ENCODE data around the gene NACC1.
A peak's percentile ranks its signal among the peaks of the same experiment; 100 is the strongest.
"Not testable (repeated sequence)": the region's sequence is repeated elsewhere in the genome, so short reads cannot be mapped to it uniquely, and the experiment has no call there.

The NACC1 gene

DNA sequence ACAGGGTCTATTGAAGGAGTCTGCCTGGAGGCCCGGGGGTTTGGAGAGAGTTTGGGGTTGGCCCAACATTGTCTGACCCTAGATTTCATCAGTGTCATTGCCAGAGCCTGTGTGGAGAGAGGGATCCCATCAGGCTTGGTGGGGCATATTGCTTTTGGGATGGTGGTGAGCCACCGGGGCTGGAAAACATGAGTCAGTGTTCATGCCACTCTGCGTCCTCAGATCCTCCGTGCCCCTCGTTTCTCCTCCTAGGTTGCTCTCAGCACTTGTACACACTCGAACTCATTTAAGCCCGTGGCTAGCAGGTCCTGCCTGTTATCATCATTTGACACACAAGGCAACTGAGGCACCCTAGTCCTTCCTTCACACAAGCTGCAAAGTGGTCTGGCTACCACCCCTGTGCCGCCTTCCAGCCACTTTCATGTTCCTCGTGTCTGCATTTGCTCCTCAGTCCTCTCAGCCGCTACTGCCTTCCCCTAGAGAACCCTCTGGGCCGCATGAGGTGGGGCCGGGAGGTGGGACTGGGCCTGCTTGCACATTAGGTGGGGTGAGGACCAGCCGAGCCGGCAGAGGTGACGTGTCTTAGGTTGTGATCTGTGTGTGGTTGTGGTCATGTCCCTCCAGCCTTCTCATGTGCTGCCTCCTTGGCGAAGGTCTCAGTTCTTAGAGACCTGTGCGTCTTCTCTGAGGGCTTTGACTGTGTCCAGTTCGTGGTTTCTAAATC lies 3.6 kb downstream of the NACC1 start:
- DNase-seq, result no peak

- DNase-seq, result peak; percentile 32
These were observed 4.3 kb downstream of the NACC1 start for GRCh38 chr19:13122275-13122878.

DNA sequence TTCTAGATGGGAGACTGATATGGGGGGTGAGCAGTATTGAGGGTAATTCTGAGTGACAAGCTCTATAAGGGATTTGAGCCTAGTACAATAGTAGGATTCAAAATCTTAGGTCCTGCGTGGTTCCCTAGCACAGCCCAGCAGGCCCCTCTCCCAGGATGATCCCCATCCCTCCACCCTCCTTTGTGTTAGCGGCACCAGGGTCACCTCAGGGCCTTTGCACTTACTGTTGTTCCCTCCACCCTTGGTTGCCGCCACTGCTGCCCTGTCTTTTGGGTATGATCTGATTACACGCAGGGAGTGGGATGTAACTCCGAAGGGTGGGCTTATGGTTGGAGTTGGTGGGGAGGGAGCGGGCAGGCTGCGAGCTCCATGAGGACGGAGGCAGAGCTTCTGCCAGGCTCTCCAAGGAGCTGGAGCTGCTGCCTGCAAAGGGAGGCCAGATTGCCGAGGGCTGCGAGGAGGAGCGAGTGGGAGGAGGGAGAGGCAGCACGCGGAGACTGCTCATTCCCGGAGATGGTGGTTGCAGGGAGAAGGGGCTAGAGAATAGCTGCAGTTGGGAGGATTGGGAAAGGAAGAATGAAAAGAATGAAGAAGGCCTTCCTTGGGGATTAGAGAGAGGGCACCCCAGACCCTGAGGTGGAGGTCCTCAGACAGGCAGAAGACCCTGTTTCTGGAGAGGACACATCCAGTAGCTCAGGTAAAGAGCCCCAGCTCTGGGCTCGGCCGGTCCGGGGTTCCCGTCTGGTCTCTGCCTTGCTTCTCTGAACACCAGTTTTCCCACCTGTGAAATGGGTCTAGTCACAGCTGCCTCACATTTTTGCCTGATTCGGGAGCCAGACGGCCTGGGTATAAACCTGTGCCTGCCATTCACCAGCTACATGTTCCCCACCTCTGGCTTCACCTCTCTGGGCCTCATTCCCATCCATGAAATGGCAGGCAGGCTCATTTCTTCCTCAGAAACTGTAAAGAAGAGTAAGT lies 5.2 kb downstream of the NACC1 start:
- peak; percentile 35 for DNase-seq

DNA sequence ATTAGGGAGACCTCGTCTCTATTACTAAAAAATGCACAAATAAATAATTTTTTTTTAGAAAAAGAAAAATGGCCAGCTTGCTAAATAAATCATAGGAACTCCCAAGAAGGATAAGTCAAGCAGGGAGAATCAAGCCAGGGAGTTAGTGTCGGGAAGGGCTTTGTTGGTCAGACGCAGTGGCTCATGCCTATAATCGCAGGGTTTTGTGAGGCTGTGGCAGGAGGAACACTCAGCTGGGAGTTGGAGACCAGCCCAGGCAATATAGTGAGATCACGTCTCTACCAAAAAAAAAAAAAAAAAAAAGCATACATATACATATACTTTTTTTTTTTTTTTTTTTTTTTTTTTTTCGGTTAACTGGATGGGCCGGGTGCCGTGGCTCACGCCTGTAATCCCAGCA lies 9.0 kb downstream of the NACC1 start:
- DNase-seq, result no peak

- peak; percentile 61 for DNase-seq
These were observed 9.9 kb downstream of the NACC1 start for GRCh38 chr19:13127811-13128575.

- DNase-seq, result no peak
These were observed 10.5 kb downstream of the NACC1 start for GRCh38 chr19:13128583-13128982.

DNA sequence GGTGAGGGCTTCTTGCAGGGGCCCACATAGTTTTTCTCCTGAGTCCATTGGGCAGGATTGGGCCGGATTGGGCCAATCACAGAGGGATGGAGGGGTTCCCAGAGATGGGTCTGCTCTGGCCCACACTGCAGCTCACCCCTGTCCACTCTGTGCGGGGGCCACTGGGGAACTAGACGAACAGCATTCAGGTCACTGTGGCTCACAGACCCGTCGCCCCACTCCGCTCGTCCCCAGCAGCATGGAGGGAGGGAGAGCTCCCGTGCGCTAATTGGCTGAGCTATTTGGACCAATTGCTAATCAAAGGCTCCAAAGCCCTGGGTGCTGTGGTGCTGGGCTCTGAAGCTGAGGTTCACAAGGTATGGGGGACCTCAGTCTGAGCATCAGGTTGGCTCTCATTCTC lies 11.3 kb downstream of the NACC1 start:
- DNase-seq, result no peak

GRCh38 chr19:13130886-13131490 lies 12.9 kb downstream of the NACC1 start:
- no peak for DNase-seq

DNA sequence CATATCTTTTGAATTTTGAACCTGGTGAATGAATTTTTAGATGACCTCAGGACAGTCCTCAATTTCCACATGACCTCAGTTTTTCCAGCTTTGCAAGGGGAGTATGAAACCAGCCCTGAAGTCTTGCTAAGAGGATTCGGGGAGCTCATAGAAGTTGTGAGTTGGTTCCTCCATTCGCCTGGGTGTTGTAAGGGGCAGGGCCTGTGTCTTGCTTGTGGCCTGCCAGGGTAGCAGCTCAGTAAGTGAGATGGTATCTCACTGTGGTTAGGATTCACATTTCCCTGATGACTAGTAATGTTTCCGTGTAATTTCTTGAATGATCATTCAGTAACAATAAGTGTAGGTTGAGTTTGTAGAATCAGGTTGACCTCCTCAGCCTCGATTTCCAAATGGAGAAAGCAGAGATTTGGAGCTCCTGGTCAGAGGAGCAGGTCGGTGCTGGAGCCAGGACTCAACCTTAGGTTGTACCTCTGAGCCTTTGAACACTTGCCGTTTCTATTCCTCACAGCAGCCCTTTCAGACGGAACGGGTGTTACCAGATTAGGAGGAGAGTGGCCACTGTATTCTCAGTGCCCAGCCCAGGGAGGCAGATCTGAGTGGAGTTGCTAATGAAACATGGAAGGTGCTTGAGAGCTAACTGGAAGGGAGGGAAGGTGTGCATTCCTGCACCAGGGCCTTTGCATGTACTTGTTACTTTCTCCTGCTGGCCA lies 14.6 kb downstream of the NACC1 start:
- no peak for DNase-seq

DNA sequence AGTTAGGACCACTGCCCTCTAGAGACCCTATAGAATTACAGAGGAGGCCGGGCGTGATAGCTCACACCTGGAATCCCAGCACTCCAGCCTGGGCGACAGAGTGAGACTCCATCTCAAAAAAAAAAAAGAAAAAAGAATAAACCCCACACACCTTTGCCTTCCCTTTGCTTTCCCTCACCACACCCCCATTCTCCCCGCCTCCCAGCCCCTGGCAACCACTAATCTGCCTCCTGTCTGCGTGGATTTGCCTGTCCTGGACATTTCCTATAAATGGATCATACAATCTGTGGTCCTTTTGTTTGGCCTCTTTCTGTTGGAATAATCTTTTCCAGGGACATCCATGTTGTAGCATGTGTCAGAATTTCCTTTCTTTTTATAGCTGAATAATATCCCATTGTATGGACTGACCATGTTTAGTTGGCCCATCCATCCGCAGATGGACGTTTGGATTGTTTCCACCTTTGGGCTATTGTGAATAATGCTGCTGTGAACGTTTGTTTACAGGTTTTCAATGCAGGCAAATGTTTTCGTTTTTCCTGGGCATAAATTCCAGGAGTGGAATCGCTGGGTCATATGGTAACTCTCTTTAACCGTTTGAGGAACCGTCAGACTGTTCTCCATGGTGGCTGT lies 15.3 kb downstream of the NACC1 start:
- DNase-seq, result peak; percentile 49

DNA sequence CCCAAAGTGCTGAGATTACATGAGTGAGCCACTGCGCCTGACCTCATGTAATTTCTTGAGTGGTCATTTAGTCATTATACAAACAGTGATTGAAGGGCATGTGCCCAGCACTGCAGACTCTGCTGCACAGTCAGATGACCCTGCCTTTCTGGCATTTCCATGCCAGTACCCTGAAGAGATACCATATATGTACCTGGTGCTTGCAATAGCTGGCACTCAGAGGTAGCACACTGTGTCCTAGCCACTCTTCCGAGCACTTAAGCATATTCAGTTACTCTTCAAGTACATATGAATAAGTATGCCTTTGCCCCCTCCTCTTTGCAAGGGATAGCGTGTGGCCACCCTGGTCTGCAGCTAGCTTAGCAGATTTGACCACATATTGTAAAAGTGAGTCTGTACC lies 16.6 kb downstream of the NACC1 start:
- DNase-seq, result no peak

GRCh38 chr19:13135068-13136062 lies 17.3 kb downstream of the NACC1 start:
- DNase-seq, result no peak

GRCh38 chr19:13137290-13137794 lies 19.3 kb downstream of the NACC1 start:
- DNase-seq, result no peak

GRCh38 chr19:13138171-13138915 lies 20.3 kb downstream of the NACC1 start:
- no peak for DNase-seq

- DNase-seq, result no peak
These were observed 20.8 kb downstream of the NACC1 start for GRCh38 chr19:13138916-13139198.

- DNase-seq, result no peak
These were observed 21.7 kb downstream of the NACC1 start for GRCh38 chr19:13139633-13140311.

- DNase-seq, result no peak
These were observed 28.9 kb downstream of the NACC1 start for GRCh38 chr19:13146763-13147563.

DNA sequence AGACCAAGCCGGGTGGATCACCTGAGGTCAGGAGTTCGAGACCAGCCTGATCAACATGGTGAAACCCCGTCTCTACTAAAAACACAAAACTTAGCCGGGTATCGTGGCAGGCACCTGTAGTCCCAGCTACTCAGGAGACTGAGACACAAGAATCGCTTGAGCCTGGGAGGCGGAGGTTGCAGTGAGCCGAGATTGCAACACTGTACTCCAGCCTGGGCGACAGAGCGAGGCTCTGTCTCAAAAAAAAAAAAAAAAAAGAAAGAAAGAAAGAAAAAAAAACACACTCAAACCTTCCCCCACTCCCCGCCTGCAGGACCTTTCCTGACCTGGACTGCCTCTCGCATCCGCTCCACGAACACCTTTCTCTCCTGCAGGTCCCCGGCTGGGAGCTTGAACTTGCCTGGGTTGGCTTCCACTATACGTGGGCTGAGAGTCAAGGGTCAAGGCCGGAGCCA lies 31.1 kb downstream of the NACC1 start:
- DNase-seq, result not testable (repeated sequence)
